ENCODE results near the gene HES7. TPM values are rescaled to one million over a fixed set of nuclear protein-coding genes. Genes with fewer than 3 reads are reported as not detected.
A peak's percentile ranks its signal among the peaks of the same experiment; 100 is the strongest.

Gene HES7
- total and polyA plus RNA-seq, 9 of the 15 experiments (the other 6 are each of a cell fraction or from before 2014, with no cell fraction given), result 0.03 to 1.7 (median 0.14) TPM; not detected in 1

DNA sequence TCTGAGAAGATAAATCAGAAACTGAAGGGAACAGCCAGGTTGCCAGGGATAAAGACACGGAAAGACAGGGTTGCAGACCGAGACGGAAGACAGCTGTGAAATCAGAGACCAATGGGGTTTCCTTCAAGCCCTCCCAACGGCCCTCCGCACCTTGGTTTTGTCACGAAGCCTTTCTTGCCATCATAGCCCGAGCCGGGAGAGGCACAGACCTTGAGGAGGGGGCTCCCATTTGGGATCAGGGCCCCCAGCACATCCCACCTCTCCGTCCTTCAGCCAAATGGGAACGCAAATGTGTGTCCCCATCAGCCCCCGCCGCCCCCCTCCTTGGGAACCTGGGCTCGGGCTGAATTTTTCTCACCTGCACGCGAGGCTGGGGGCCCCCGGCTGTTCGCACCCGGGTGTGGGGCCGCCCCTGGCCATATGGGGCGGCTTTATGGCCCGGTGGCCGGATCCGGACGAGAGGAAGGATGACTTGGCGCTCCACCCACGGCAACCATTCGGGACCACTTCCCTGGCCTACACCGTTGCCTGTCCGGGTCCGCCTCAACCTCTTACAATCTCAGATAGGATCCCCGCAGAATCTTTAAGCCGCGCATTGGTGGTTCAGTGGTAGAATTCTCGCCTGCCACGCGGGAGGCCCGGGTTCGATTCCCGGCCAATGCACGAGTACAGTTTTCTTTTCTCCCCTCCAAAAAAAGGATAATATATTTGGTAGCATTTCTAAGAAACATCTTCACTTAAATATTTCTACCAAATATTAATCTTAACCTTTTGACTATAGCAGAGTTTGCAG lies 1.4 kb upstream of the HES7 start (continued):
- TF ChIP-seq, protein P1, sequence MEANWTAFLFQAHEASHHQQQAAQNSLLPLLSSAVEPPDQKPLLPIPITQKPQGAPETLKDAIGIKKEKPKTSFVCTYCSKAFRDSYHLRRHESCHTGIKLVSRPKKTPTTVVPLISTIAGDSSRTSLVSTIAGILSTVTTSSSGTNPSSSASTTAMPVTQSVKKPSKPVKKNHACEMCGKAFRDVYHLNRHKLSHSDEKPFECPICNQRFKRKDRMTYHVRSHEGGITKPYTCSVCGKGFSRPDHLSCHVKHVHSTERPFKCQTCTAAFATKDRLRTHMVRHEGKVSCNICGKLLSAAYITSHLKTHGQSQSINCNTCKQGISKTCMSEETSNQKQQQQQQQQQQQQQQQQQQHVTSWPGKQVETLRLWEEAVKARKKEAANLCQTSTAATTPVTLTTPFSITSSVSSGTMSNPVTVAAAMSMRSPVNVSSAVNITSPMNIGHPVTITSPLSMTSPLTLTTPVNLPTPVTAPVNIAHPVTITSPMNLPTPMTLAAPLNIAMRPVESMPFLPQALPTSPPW (CRISPR knock-in tag; IDR thresholded peaks at IDR 0.05), result peak; percentile 54
- TF ChIP-seq KDM2B (CRISPR knock-in tag; IDR thresholded peaks at IDR 0.05) (no peak), ASH1L (IDR thresholded peaks at IDR 0.05; ENCODE audit: borderline replicate concordance, low read depth, partially characterized antibody) (no peak), FOXK1 (CRISPR knock-in tag; IDR thresholded peaks at IDR 0.05; ENCODE audit: borderline replicate concordance) (no peak), NFYB (IDR thresholded peaks at IDR 0.05; ENCODE audit: extremely low read depth, insufficient read length) (no peak), ARHGAP35 (IDR thresholded peaks at IDR 0.05; ENCODE audit: partially characterized antibody) (no peak), TFAM (CRISPR knock-in tag; conservative IDR thresholded peaks at IDR 0.05) (no peak), CEBPG (CRISPR knock-in tag; IDR thresholded peaks at IDR 0.05) (no peak), CEBPG (tag; conservative IDR thresholded peaks at IDR 0.05 in 1 of 2, IDR thresholded peaks at IDR 0.05 in 1 of 2) (no peak), ZNF830 (CRISPR knock-in tag; IDR thresholded peaks at IDR 0.05) (no peak), ZNF23 (CRISPR knock-in tag; IDR thresholded peaks at IDR 0.05) (no peak), TCF3 (CRISPR knock-in tag; IDR thresholded peaks at IDR 0.05) (no peak)
- TF ChIP-seq, protein P2, sequence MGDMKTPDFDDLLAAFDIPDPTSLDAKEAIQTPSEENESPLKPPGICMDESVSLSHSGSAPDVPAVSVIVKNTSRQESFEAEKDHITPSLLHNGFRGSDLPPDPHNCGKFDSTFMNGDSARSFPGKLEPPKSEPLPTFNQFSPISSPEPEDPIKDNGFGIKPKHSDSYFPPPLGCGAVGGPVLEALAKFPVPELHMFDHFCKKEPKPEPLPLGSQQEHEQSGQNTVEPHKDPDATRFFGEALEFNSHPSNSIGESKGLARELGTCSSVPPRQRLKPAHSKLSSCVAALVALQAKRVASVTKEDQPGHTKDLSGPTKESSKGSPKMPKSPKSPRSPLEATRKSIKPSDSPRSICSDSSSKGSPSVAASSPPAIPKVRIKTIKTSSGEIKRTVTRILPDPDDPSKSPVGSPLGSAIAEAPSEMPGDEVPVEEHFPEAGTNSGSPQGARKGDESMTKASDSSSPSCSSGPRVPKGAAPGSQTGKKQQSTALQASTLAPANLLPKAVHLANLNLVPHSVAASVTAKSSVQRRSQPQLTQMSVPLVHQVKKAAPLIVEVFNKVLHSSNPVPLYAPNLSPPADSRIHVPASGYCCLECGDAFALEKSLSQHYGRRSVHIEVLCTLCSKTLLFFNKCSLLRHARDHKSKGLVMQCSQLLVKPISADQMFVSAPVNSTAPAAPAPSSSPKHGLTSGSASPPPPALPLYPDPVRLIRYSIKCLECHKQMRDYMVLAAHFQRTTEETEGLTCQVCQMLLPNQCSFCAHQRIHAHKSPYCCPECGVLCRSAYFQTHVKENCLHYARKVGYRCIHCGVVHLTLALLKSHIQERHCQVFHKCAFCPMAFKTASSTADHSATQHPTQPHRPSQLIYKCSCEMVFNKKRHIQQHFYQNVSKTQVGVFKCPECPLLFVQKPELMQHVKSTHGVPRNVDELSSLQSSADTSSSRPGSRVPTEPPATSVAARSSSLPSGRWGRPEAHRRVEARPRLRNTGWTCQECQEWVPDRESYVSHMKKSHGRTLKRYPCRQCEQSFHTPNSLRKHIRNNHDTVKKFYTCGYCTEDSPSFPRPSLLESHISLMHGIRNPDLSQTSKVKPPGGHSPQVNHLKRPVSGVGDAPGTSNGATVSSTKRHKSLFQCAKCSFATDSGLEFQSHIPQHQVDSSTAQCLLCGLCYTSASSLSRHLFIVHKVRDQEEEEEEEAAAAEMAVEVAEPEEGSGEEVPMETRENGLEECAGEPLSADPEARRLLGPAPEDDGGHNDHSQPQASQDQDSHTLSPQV (IDR thresholded peaks at IDR 0.05), result peak; percentile 61
- TF ChIP-seq, protein P3, sequence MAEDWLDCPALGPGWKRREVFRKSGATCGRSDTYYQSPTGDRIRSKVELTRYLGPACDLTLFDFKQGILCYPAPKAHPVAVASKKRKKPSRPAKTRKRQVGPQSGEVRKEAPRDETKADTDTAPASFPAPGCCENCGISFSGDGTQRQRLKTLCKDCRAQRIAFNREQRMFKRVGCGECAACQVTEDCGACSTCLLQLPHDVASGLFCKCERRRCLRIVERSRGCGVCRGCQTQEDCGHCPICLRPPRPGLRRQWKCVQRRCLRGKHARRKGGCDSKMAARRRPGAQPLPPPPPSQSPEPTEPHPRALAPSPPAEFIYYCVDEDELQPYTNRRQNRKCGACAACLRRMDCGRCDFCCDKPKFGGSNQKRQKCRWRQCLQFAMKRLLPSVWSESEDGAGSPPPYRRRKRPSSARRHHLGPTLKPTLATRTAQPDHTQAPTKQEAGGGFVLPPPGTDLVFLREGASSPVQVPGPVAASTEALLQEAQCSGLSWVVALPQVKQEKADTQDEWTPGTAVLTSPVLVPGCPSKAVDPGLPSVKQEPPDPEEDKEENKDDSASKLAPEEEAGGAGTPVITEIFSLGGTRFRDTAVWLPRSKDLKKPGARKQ (CRISPR knock-in tag; IDR thresholded peaks at IDR 0.05), result no peak
- TF ChIP-seq, protein P4, sequence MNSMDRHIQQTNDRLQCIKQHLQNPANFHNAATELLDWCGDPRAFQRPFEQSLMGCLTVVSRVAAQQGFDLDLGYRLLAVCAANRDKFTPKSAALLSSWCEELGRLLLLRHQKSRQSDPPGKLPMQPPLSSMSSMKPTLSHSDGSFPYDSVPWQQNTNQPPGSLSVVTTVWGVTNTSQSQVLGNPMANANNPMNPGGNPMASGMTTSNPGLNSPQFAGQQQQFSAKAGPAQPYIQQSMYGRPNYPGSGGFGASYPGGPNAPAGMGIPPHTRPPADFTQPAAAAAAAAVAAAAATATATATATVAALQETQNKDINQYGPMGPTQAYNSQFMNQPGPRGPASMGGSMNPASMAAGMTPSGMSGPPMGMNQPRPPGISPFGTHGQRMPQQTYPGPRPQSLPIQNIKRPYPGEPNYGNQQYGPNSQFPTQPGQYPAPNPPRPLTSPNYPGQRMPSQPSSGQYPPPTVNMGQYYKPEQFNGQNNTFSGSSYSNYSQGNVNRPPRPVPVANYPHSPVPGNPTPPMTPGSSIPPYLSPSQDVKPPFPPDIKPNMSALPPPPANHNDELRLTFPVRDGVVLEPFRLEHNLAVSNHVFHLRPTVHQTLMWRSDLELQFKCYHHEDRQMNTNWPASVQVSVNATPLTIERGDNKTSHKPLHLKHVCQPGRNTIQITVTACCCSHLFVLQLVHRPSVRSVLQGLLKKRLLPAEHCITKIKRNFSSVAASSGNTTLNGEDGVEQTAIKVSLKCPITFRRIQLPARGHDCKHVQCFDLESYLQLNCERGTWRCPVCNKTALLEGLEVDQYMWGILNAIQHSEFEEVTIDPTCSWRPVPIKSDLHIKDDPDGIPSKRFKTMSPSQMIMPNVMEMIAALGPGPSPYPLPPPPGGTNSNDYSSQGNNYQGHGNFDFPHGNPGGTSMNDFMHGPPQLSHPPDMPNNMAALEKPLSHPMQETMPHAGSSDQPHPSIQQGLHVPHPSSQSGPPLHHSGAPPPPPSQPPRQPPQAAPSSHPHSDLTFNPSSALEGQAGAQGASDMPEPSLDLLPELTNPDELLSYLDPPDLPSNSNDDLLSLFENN (IDR thresholded peaks at IDR 0.05; ENCODE audit: low read depth in 2 of 2, low read length in 2 of 2), result no peak

All from K562 (cell line).